Glutamatergic neuron (in vitro differentiated cells): ENCODE measurements around the gene PHPT1. TPM values are rescaled to one million over a fixed set of nuclear protein-coding genes. Genes with fewer than 3 reads are reported as not detected.
"Not testable (repeated sequence)": the region's sequence is repeated elsewhere in the genome, so short reads cannot be mapped to it uniquely, and the experiment has no call there.

Experiments used
- DNase-seq: peaks from one replicate; pipeline ENCODE4 v3.0.0; 2022
- H3K27ac Mint-ChIP-seq: one replicate; pipeline ENCODE4 v1.8.0; 2020; ENCODE audit warnings: mild to moderate bottlenecking, mixed read lengths, inconsistent platforms; ENCODE audit not compliant: unreplicated experiment
- H3K27me3 Mint-ChIP-seq: one replicate; pipeline ENCODE4 v1.8.0; 2020; ENCODE audit warnings: mild to moderate bottlenecking, moderate library complexity, mixed read lengths, inconsistent platforms; ENCODE audit not compliant: unreplicated experiment
- H3K36me3 Mint-ChIP-seq: one replicate; pipeline ENCODE4 v1.8.0; 2020; ENCODE audit warnings: mild to moderate bottlenecking, mixed read lengths, inconsistent platforms; ENCODE audit not compliant: unreplicated experiment
- H3K4me1 Mint-ChIP-seq: one replicate; pipeline ENCODE4 v1.8.0; 2020; ENCODE audit warnings: mild to moderate bottlenecking, low read depth, mixed read lengths, inconsistent platforms; ENCODE audit not compliant: unreplicated experiment
- H3K4me3 Mint-ChIP-seq: one replicate; pipeline ENCODE4 v1.8.0; 2020; ENCODE audit warnings: mild to moderate bottlenecking, mixed read lengths, inconsistent platforms; ENCODE audit not compliant: unreplicated experiment
- H3K9me3 Mint-ChIP-seq: one replicate; pipeline ENCODE4 v1.8.0; 2020; ENCODE audit warnings: mild to moderate bottlenecking, moderate library complexity, mixed read lengths, inconsistent platforms; ENCODE audit not compliant: unreplicated experiment
- CTCF ChIP-seq: fragments of 200-600 bp; sonication (generic); IDR thresholded peaks from one replicate; pipeline ENCODE4 v1.5.0; 2021; ENCODE audit not compliant: partially characterized antibody, unreplicated experiment
- total RNA-seq: library from RNA; stranded (reverse); fragmentation: NEBNext Ultra II Directional; extraction: Animal tissue kit (Norgen Biotek cat#: 25700); gene quantifications from one replicate; pipeline ENCODE4 v1.2.1, GENCODE V29; 2021; ENCODE audit not compliant: unreplicated experiment

Gene PHPT1
- total RNA-seq, 1 donor from 2014 or later, result 101 TPM

- no peak for TF ChIP-seq CTCF
- no peak for DNase-seq
- Mint-ChIP-seq H3K4me1 (no peaks in the 10 kb centered on the region), H3K9me3 (peaks cover 10% of the 10 kb centered on the region), H3K27ac (no peak overlapping the region), H3K36me3 (no peaks in the 10 kb centered on the region), H3K4me3 (no peak overlapping the region), H3K27me3 (peaks cover under 1% of the 10 kb centered on the region)
Observed at GRCh38 chr9:136875155-136875554, 25.9 kb downstream of the PHPT1 start.

GRCh38 chr9:136876476-136876875 is 27.3 kb downstream of the PHPT1 start:
- Mint-ChIP-seq H3K4me3 (no peak overlapping the region), H3K9me3 (peaks cover 8% of the 10 kb centered on the region), H3K4me1 (no peaks in the 10 kb centered on the region), H3K27ac (no peak overlapping the region), H3K27me3 (peaks cover 2% of the 10 kb centered on the region), H3K36me3 (no peaks in the 10 kb centered on the region)
- no peak for DNase-seq
- no peak for TF ChIP-seq CTCF

GRCh38 chr9:136880651-136881050 is 31.4 kb downstream of the PHPT1 start:
- no peak for TF ChIP-seq CTCF
- H3K27me3 Mint-ChIP-seq, result peaks cover 2% of the 10 kb centered on the region
- H3K9me3 Mint-ChIP-seq, result peaks cover 5% of the 10 kb centered on the region
- H3K4me3 Mint-ChIP-seq, result no peak overlapping the region
- no peaks in the 10 kb centered on the region for H3K4me1 Mint-ChIP-seq
- H3K36me3 Mint-ChIP-seq, result no peaks in the 10 kb centered on the region
- DNase-seq, result no peak
- H3K27ac Mint-ChIP-seq, result no peak overlapping the region

- no peaks in the 10 kb centered on the region for H3K36me3 Mint-ChIP-seq
- H3K4me1 Mint-ChIP-seq, result no peaks in the 10 kb centered on the region
- H3K4me3 Mint-ChIP-seq, result no peak overlapping the region
- peaks cover 2% of the 10 kb centered on the region for H3K27me3 Mint-ChIP-seq
- DNase-seq, result no peak
- H3K9me3 Mint-ChIP-seq, result peaks cover 2% of the 10 kb centered on the region
- TF ChIP-seq CTCF, result no peak
- H3K27ac Mint-ChIP-seq, result no peak overlapping the region
Observed at GRCh38 chr9:136881691-136882108, 32.5 kb downstream of the PHPT1 start.

- TF ChIP-seq CTCF, result no peak
- H3K4me3 Mint-ChIP-seq, result no peak overlapping the region
- peaks cover 2% of the 10 kb centered on the region for H3K27me3 Mint-ChIP-seq
- H3K36me3 Mint-ChIP-seq, result no peaks in the 10 kb centered on the region
- no peak for DNase-seq
- H3K27ac Mint-ChIP-seq, result no peak overlapping the region
- H3K9me3 Mint-ChIP-seq, result peaks cover 2% of the 10 kb centered on the region
- H3K4me1 Mint-ChIP-seq, result peaks cover 2% of the 10 kb centered on the region
Observed at GRCh38 chr9:136882109-136882946, 33.1 kb downstream of the PHPT1 start.

GRCh38 chr9:136882947-136883283 is 33.7 kb downstream of the PHPT1 start:
- DNase-seq, H3K4me1 Mint-ChIP-seq, H3K4me3 Mint-ChIP-seq, H3K27ac Mint-ChIP-seq, H3K36me3 Mint-ChIP-seq, H3K27me3 Mint-ChIP-seq, H3K9me3 Mint-ChIP-seq: not testable (repeated sequence)

GRCh38 chr9:136883670-136884069 is 34.5 kb downstream of the PHPT1 start:
- not testable (repeated sequence) for H3K4me1 Mint-ChIP-seq, H3K36me3 Mint-ChIP-seq, H3K27me3 Mint-ChIP-seq, H3K9me3 Mint-ChIP-seq, H3K27ac Mint-ChIP-seq, DNase-seq, H3K4me3 Mint-ChIP-seq
